HS-5 (cell line): Measurements from ENCODE around the gene CNTRL.
A peak's percentile ranks its signal among the peaks of the same experiment; 100 is the strongest.

ENCODE experiments used
- DNase-seq: peaks from one replicate; pipeline ENCODE4 v3.0.0-alpha.2; 2012; ENCODE audit warnings: low read depth

The CNTRL gene

GRCh38 chr9:121201738-121202533 lies 127.2 kb downstream of the CNTRL start, which contains the start of gene RAB14:
TSS of gene RAB14 (minus strand) at chr9:121201869. CDS start at chr9:121193412, 8,457 bp downstream.
- peak; percentile 87 for DNase-seq

GRCh38 chr9:121204121-121204520 lies 129.4 kb downstream of the CNTRL start:
- DNase-seq: no peak

- no peak for DNase-seq
These were observed 129.9 kb downstream of the CNTRL start for GRCh38 chr9:121204611-121205010.

GRCh38 chr9:121206516-121207370 lies 132.0 kb downstream of the CNTRL start:
- DNase-seq: no peak

- no peak for DNase-seq
These were observed 132.7 kb downstream of the CNTRL start for GRCh38 chr9:121207371-121207940.

GRCh38 chr9:121210536-121210935 lies 135.8 kb downstream of the CNTRL start:
- DNase-seq: no peak

GRCh38 chr9:121213136-121213806 lies 138.5 kb downstream of the CNTRL start:
- DNase-seq: peak; percentile 55

GRCh38 chr9:121214005-121214404 lies 139.2 kb downstream of the CNTRL start:
- DNase-seq: no peak

- DNase-seq: no peak
These were observed 141.6 kb downstream of the CNTRL start for GRCh38 chr9:121216271-121216805.

GRCh38 chr9:121217609-121218292 lies 143.0 kb downstream of the CNTRL start:
- no peak for DNase-seq

- DNase-seq: no peak
These were observed 143.7 kb downstream of the CNTRL start for GRCh38 chr9:121218357-121219027.

- DNase-seq: no peak
These were observed 144.8 kb downstream of the CNTRL start for GRCh38 chr9:121219530-121219929.

- no peak for DNase-seq
These were observed 146.4 kb downstream of the CNTRL start for GRCh38 chr9:121220996-121221663.

- no peak for DNase-seq
These were observed 146.9 kb downstream of the CNTRL start for GRCh38 chr9:121221664-121222055.

GRCh38 chr9:121222524-121223171 lies 147.9 kb downstream of the CNTRL start:
- DNase-seq: no peak

GRCh38 chr9:121225240-121225639 lies 150.5 kb downstream of the CNTRL start:
- no peak for DNase-seq

GRCh38 chr9:121226175-121226574 lies 151.4 kb downstream of the CNTRL start:
- no peak for DNase-seq
